Germinal center (tissue), 1 donor: ENCODE measurements around the gene TMEM120B.

Experiments
- DNase-seq: peaks from one replicate; pipeline ENCODE4 v3.0.0; 2012; ENCODE audit warnings: mixed read lengths, low spot score

Gene TMEM120B

DNA sequence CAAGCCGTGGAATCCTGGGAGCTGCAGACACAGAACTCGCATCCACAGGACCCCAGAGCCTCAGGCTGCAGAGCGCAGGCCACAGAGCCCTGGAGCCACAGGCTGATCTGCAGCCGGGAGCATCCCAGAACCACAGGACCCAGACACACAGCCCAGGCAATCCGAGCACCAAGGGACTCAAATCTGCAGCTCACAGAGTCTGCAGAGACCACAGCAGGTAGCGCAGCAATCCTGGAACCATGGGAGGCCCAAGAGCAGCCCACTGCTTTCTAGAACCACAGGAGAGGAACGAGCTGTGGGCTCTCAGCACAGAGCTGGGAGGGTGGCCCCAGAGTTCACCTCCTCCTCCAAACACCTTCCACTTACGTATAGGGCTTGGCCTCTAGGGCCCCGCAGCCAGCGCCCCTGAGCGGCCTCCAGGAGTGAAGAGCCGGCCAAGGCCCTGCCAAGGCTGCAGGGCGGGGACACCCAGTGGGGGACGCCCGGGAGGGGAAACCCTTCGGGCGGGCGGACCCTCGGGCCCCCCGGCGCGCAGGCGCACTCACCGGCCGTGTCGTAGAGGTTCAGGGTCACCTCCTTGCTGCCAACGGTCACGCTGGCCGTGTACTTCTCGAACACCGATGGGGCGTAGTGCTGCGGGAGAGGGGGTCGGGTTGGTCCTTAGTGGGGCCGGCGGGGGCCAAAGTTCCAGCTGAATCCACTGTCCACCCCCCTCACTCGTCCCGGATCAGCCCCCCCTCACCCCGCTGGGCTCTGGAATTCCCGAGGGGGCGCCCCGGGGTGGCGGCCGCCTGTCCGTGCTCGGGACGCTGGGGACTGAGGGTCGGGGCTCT is 80.3 kb downstream of the TMEM120B start:
- peak; percentile 70 for DNase-seq

DNA sequence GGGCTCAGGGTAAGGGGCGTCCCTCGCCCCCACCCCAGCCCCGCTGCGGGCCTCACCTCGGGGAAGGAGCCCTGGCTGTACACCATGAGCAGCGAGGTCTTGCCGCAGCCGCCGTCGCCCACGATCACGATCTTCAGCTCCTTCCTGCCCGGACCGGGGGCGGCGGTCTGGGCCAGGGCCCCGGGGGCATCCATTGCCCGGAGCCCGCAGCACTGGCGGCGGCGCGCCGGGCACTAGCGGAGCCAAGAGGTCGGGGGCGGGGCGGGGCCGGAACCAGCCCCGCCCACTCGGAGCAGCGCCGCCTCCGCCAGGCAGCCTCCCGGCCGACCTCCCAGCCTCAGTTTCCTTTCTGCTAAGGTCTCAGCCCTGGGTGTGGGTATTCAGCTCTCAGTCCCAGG is 80.9 kb downstream of the TMEM120B start, which contains the start of gene RHOF:
Gene RHOF (minus strand): TSS at position 249 of the 398 bp plus-strand sequence. CDS start 55 bp downstream, at position 194.
- peak; percentile 72 for DNase-seq

DNA sequence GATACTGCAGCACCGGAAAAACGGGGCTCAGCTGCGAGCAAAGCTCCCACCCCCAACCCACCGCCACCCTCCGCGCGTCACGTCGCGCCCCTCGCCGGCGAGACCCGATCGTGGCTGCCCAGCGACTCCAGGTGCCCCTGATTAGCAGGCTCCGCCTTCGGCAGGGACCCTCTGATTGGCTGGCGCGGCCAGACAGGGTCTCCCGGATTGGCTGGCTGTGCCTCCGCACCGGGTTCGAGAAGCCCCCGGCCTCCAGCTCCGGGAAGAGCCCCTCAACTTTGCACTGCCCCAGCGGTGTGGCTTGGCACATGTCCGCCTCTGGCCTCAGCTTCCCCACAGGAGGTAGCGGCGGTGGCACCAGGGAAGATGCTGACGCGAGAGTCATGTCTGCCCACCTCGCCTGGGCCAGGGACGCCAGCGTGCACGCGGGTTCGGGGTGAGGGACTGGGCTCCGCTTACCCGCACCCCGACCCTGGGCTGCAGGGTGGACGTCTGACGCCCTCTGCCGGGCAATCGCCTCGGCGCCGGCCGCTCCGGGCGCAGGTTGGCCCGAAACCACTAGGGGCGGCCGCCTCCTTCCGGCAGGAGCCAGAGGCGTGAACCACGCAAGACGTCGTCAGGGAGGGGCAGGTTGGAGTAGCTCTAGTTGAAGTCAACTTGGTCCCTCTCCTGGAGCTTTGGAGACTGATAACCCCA is 81.4 kb downstream of the TMEM120B start:
- DNase-seq: peak; percentile 88

DNA sequence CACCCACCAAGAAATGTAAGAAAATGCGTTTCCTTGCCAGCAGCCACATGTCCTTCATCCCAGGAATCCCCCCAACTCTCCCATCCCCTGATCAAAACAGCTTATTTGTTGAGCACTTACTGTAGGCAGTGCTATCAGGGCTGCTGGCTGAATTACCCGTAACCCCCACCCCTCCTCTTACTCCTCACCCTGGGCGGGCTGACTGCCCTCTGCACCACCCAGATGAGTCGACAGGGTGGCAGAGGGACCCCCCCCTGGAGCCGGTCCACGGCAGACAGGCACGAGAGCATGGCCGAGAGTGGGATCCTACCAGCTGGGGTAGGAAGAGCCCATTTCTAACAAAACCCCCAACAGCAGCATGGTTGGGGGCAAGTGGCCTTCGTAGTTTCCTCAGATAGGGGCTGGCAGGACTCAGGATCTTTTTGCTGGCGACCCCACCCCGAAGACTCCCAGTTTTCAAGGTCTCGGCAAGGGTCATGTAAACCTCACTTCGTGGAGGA is 82.0 kb downstream of the TMEM120B start:
- DNase-seq: peak; percentile 47

- DNase-seq: peak; percentile 84
Measured at GRCh38 chr12:121795034-121795968, 82.7 kb downstream of the TMEM120B start.

DNA sequence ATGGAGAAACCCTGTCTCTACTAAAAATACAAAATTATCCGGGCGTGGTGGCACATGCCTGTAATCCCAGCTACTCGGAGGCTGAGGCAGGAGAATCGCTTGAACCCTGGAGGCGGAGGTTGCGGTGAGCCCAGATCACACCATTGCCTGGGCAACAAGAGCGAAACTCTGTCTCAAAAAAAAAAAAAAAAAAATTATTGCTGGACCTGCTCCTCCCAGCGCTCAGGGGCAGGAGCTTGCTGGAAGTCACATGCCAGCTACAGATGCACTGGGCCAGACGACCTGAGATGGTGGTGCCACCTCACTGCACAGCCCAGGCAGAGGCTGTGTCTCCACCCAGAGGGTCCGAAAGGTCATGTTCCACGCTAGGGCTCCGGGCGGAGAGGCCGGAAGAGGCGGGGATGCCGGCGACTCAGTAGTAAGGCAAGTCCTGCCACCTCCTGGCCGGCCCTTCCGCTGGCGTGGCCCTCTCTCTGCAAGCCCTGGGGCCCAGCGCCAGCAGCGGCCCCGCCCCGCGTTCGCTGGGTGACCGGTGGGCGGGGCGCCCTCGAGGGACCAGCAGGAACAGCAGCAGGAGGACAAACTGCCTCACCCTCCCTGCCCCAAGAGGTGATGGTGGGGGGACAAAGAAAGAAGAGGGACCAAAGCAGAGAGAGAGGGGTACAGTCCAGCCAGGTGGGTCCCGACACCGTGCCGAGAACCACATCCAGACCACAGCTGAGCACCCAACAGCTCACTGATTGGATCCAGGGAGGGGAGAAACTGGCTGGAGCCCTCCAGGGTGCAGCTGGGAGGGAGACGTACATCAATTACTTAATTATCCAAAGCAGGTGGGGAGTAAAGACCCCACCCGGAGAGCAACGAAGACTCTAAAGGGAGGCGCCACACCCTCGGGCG is 84.6 kb downstream of the TMEM120B start:
- DNase-seq: no peak

GRCh38 chr12:121797937-121798786 is 85.6 kb downstream of the TMEM120B start:
- DNase-seq: no peak

DNA sequence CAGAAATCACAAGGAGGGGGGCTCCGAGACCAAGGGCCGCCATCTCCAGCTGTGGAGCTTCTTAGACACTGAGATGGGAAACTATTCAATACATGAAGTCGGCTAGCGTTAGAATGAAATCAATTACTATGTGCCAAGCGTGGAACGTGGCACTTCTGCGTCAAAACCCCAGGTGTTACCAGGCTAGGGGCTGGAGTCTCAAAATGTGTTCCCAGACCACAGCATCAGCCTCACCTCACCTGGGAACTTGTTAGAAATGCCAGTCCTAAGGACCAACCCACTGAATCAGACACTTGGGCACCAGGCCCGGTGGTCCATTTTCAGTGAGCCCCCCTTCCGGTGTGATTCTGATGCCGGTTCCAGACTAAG is 86.2 kb downstream of the TMEM120B start:
- no peak for DNase-seq

GRCh38 chr12:121799156-121799841 is 86.7 kb downstream of the TMEM120B start:
- DNase-seq: peak; percentile 56

DNA sequence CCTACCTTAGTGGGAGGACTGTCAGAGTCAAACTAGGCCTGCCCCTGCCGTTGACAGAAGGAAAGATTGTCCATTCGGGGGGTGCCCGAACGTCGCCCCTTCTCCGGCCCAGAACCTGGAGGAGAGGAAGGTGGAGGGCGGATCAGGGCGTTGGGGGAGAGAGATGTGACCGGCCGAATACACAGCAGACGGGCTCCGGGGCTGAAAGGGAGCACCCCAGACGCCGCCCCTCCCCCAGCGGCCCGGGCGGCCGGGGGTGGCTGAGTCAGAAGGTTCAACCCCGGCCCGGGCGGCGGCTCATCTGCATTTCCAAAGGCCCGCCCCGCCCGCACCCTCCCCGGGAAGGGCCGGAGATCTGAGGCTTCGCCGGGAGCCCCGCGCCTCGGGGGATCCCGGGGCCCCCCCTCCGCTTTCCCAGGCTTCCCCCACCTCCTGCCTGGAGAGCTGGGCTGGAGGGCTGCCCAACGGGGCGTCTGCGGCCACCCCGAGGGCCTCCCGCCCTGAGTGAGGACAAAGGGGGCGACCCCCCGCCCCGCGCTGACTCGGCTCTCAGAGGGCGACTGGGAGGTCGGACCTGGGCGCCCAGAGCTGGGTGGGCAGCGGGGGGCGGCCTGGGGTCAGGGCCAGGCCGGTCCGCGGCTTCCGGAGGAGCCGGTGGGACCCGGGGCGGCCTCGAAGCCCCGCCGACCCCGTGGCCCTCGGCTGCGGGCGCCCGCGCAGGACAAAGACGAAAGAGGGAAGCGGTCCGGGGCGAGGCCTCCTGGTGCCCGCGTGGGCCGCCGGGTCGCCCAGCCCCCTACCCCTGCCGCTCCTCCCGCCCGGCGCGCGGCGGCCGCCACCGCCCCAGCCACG is 87.5 kb downstream of the TMEM120B start:
- DNase-seq: peak; percentile 69

DNA sequence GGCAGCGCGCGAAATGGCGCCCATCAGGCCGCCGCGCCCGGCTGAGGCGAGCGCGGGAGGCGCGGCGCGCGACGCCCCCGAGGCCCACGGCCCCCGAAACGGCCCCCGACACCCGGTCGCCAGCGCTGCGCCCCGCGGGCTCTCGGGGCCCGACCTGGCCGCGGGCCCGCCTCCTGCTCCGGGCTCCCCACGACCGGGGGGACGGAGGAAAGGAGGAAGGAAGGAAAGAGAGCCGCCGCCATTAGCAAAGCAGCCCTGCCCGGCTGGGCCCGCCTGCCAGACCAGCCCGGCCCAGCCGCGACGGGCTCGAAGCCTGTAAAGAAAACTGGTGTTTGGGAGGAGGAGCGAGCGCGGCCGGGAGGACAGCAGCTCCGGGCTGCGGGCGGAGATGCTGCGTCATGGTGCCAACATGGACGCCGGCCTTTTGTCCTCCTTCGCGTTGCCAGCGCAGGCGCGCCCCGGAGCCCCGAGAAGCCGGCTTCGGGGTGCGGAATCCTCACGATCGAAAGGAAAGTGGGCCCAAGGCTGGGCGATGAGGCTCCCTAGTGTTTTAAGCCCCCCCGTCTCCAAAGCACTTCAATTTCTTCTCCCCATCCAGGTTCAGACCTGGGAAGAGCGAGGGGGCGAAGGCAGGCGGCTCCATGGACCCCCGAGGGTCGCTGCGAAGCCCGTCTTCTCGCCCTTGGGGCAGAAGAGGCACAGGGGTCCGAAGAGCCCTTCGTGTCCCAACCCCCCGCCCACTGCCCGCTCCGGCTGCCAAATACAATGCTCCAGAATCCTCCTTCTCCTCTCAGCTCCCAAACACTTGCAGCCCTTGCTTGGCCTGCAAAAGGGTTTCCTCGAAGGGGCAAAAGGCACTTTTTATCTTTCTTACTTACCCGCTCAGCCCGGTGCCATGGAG is 88.4 kb downstream of the TMEM120B start:
- DNase-seq: peak; percentile 52

DNA sequence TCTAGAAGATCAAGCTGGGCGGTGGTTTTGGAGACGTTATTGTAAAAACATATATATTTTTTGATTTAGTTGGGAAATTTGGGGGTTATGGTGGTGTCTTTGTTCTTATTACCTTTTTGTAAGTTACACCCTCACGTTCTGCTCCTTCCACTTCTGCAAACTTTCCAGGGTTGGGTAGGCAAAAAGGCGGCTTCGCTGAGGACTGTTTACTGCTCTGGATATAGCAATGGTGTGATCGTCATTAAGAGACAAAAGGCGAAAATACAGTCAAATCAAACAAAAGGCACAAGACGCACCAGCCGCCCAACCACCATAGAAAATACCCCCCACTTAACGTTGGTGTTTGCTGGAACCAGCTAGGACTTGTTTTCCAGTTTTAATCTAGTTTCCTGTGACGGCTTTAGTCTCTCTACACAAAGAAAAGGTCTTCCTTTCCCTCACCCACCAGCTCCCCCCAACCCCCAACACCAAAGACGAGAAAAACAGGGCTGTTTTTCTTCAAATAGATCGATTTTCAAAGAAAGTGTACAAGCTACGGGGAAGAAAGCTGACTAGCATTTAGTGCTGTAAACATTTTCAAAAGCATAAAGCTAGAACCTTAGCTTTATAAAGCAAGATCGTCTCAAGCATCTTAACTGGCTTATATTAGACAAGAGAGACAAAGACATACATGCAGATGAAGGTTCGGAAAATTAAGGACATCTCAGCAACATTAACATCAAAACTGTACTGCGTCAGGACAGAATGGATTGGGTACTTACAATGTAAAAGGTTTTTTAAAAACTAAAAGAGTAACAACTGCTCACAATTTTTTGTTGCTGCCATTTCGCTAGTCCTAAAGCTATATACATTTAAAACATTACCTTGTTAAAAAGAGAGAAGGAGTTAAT is 89.3 kb downstream of the TMEM120B start:
- DNase-seq: peak; percentile 32

DNA sequence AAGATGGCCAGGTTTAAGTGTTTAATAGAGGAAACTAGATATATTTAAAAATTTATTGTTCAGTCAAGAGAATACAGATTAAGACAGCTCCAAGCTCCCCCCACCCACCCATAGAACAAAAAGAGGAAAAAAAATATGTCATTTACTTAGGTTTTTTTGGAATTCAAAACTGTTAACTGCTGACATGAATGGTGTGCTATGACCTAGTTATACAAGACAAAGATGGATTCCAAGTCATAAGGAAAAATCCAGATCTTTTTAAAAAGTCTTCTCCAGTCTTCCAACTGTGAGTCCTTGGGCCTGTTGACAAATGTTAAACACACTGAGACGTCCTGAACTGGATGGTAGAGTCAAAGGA is 89.9 kb downstream of the TMEM120B start:
- no peak for DNase-seq

- DNase-seq: peak; percentile 96
Measured at GRCh38 chr12:121802843-121803698, 90.5 kb downstream of the TMEM120B start.

DNA sequence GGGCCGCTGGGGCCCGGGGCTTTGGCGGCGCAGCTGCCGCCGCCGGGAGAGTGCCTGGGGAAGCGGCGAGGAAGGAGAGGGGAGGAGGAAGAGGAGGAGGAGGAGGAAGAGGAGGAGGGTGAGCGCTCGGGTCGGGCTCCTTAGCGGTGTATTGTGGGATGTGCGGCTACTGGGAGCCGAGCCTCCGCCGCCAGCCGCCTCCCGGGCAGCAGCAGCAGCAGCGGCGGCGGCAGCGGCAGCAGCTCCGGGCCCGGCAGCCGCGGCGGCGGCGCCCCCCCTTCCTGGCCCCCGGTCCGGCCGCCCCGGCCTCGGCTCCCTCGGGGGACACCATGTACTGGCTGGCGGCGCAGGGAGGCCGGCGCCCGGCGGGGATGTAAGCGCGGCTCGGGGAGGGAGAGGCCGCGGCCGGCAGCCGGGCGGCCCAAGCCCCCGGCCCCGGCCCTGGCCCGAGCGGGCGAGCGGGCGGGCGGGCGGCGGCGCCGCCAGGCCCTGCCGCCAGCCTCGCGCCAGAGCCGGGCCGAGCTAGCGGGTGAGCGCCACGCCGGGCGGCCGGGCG is 91.4 kb downstream of the TMEM120B start, which contains the start of gene SETD1B:
Gene SETD1B (plus strand): TSS at position 149 of the 556 bp plus-strand sequence. CDS start 729 bp downstream, outside the sequence.
- peak; percentile 53 for DNase-seq
